ENCODE results near the gene GALNT16.

DNA sequence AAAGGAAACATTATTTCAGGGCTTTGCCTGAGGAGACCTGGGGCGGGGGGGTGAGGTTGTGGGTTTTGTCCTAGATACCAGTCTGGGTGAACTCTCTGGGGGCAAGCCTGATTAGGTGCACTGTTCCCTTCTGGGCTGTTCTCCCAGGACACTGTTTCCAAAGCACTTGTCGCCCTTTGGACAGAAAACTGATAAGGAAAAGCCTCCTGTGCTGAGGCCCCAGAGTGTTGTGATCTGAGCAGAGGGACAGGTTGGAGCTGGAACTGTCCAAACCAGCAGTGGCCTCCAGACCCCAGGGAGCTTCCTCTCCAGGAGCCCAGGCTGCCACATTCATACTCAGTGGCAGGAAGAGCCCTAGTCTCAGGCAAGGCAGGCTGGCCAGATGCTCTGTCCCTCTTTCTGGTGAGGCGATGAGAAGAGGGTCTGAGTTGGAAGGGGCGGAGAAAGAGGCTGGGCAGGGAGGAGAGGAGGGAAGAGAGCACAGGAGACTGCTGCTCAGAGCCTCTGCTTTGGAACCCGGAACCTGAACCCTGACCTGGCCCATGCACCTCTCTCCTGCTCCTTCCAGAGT lies 1.9 kb downstream of the GALNT16 start:
- TF ChIP-seq TAF1 (IDR thresholded peaks at IDR 0.05; ENCODE audit: low read depth, low read length) (no peak), POLR2AphosphoS5 (IDR thresholded peaks at IDR 0.05; ENCODE audit: low read depth, low read length) (no peak), POLR2A (IDR thresholded peaks at IDR 0.05; ENCODE audit: low read depth, low read length) (no peak)
